C4-2B (cell line): Measurements from ENCODE around the gene NECAB2.

Source experiments
- ZFX ChIP-seq: fragments of 450-650 bp; IDR thresholded peaks from 2 replicates; pipeline ENCODE4 v1.6.1; 2017
- TF ChIP-seq, protein P1 (sequence below): fragments of 450-650 bp; conservative IDR thresholded peaks from 2 replicates; pipeline ENCODE4 v1.5.1; 2017; ENCODE audit warnings: mild to moderate bottlenecking

DNA sequence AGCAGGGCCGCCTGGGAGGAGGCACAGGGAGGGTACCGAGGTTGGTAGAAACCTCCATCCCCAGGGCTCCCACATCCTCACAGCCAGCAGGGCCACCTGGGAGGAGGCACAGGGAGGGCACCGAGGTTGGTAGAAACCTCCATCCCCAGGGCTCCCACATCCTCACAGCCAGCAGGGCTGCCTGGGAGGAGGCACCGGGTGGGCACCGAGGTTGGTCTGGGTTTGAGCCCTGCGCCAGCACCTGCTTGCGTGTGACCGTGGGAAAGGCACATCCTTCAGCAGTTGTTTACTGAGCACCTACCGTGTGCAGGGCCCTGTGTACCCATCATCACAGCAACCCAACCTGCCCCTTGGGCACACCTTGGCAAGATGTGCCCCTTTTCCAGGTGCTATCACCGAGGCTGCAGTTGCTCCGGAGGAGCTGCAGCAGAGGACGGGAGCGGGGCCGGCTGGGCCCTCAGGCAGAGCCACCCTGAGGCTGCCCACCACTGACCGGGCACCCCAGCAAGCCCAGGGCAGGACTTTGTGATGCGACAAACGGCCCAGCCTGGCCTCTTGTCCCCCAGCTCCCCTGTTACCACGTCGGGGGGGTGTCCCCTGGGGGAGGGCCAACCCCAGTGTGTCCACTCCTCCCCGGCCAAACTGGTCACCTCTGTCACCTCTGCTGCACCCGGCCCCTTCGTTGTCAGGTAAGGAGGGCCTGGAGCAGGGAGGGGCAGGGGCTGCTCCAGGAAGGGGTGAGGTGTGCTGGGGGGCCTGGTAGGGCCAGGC is 37.1 kb upstream of the NECAB2 start:
- TF ChIP-seq, protein P1, sequence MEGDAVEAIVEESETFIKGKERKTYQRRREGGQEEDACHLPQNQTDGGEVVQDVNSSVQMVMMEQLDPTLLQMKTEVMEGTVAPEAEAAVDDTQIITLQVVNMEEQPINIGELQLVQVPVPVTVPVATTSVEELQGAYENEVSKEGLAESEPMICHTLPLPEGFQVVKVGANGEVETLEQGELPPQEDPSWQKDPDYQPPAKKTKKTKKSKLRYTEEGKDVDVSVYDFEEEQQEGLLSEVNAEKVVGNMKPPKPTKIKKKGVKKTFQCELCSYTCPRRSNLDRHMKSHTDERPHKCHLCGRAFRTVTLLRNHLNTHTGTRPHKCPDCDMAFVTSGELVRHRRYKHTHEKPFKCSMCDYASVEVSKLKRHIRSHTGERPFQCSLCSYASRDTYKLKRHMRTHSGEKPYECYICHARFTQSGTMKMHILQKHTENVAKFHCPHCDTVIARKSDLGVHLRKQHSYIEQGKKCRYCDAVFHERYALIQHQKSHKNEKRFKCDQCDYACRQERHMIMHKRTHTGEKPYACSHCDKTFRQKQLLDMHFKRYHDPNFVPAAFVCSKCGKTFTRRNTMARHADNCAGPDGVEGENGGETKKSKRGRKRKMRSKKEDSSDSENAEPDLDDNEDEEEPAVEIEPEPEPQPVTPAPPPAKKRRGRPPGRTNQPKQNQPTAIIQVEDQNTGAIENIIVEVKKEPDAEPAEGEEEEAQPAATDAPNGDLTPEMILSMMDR = no peak
- TF ChIP-seq ZFX = no peak
